Liver (tissue), 3 donors: ENCODE results near the gene PFN1.

ENCODE experiments used
- CTCF ChIP-seq: fragments of 150-350 bp; IDR thresholded peaks from 2 replicates; pipeline ENCODE4 v1.5.1; 2017; ENCODE audit warnings: improper control_type of control experiment, low read depth, low read length; ENCODE audit not compliant: missing input control
- FOXA1 ChIP-seq: IDR thresholded peaks from 2 replicates; pipeline ENCODE4 v1.6.1; 2016; ENCODE audit warnings: antibody characterized with exemption
- GABPA ChIP-seq, 2 donors: IDR thresholded peaks in 1 of 2; conservative IDR thresholded peaks in 1 of 2; 2 replicates each; pipeline ENCODE4 v1.6.1; 2016; ENCODE audit warnings: antibody characterized with exemption in 2 of 2, mild to moderate bottlenecking in 1 of 2, moderate library complexity in 1 of 2
- JUND ChIP-seq, 2 donors: IDR thresholded peaks; 2 replicates each; pipeline ENCODE4 v1.6.1; 2016; ENCODE audit warnings: antibody characterized with exemption in 2 of 2
- REST ChIP-seq: IDR thresholded peaks from 2 replicates; pipeline ENCODE4 v1.6.1; 2016; ENCODE audit warnings: antibody characterized with exemption, mild to moderate bottlenecking
- SP1 ChIP-seq: IDR thresholded peaks from 2 replicates; pipeline ENCODE4 v1.6.1; 2018; ENCODE audit warnings: antibody characterized with exemption, mild to moderate bottlenecking
- YY1 ChIP-seq: IDR thresholded peaks from 2 replicates; pipeline ENCODE4 v1.6.1; 2016; ENCODE audit warnings: antibody characterized with exemption, mild to moderate bottlenecking
- donor health status: healthy.
- donor health status: healthy.

GRCh38 chr17:4932756-4933155, 15.6 kb downstream of the PFN1 start:
- no peak for TF ChIP-seq CTCF
- no peak for TF ChIP-seq GABPA (IDR thresholded peaks at IDR 0.05 in 1 of 2, conservative IDR thresholded peaks at IDR 0.05 in 1 of 2)
- TF ChIP-seq REST, result no peak
- no peak for TF ChIP-seq JUND (IDR thresholded peaks at IDR 0.05)
- no peak for TF ChIP-seq FOXA1
- no peak for TF ChIP-seq YY1
- no peak for TF ChIP-seq SP1
